ENCODE data around the gene INPP4B.

GRCh38 chr4:142554412-142554811 lies 291.7 kb downstream of the INPP4B start:
- TF ChIP-seq CTCF (conservative IDR thresholded peaks at IDR 0.05) (no peak), EZH2 (IDR thresholded peaks at IDR 0.05; ENCODE audit: low read depth) (no peak)
